PC-3 (cell line): ENCODE data around the gene AFF2. TPM values are rescaled to one million over a fixed set of nuclear protein-coding genes. Genes with fewer than 3 reads are reported as not detected.

Experiments
- ATAC-seq: fragments of 200-7000 bp; cut with Tn5 transposase; 2 replicates; pipeline ENCODE4 v1.9.1; 2020; ENCODE audit warnings: mild to moderate bottlenecking, moderate library complexity
- BruUV-seq: library from RNA; stranded (reverse); fragments of 400-500 nt; replicated peaks from 2 replicates; lab custom pipeline; 2021; lab: Mats Ljungman, UMichigan
- CTCF ChIA-PET: fragments of 300-600 bp; sonication (Branson Sonifier 250); formaldehyde crosslinking; loops from one replicate; lab custom pipeline; 2022; ENCODE audit warnings: antibody characterized with exemption; lab: Charles Lee
- POLR2A ChIA-PET: fragments of 300-600 bp; sonication (Branson Sonifier 250); formaldehyde crosslinking; loops from one replicate; lab custom pipeline; 2022; ENCODE audit warnings: antibody characterized with exemption; ENCODE audit not compliant: unreplicated experiment; lab: Charles Lee
- DNase-seq: peaks from one replicate; pipeline ENCODE4 v3.0.0-alpha.2; 2015
- H2AFZ ChIP-seq: fragments of 300-600 bp; sonication (generic); 2 replicates; pipeline ENCODE4 v1.6.0; 2016; ENCODE audit warnings: antibody characterized with exemption, low read length
- H3F3A ChIP-seq: fragments of 300-600 bp; sonication (generic); one replicate; pipeline ENCODE4 v1.6.0; 2017; ENCODE audit warnings: antibody characterized with exemption, low read length, control low read depth, mild to moderate bottlenecking; ENCODE audit not compliant: unreplicated experiment
- H3K27ac ChIP-seq: fragments of 300-600 bp; sonication (generic); 2 replicates; pipeline ENCODE4 v1.5.1; 2016; ENCODE audit warnings: mild to moderate bottlenecking, low read length
- H3K27me3 ChIP-seq: fragments of 300-600 bp; sonication (generic); 2 replicates; pipeline ENCODE4 v1.6.1; 2016; ENCODE audit warnings: low read length, mixed read lengths
- H3K36me3 ChIP-seq: fragments of 300-600 bp; sonication (generic); 2 replicates; pipeline ENCODE4 v1.6.1; 2016; ENCODE audit warnings: low read depth, mixed run types, low read length, mixed read lengths
- H3K4me1 ChIP-seq: fragments of 300-600 bp; sonication (generic); 2 replicates; pipeline ENCODE4 v1.5.1; 2016; ENCODE audit warnings: low read length; ENCODE audit not compliant: insufficient read depth
- H3K4me2 ChIP-seq: fragments of 300-600 bp; sonication (generic); 2 replicates; pipeline ENCODE4 v1.6.0; 2016; ENCODE audit warnings: low read length
- H3K4me3 ChIP-seq: fragments of 300-600 bp; sonication (generic); 2 replicates; pipeline ENCODE4 v1.5.1; 2016; ENCODE audit warnings: mild to moderate bottlenecking, low read length, mixed read lengths
- H3K79me2 ChIP-seq: fragments of 300-600 bp; sonication (generic); 2 replicates; pipeline ENCODE4 v1.6.1; 2017; ENCODE audit warnings: low read length, mixed read lengths
- H3K9ac ChIP-seq: fragments of 300-600 bp; sonication (generic); 2 replicates; pipeline ENCODE4 v1.6.0; 2016; ENCODE audit warnings: mild to moderate bottlenecking, low read length
- H3K9me2 ChIP-seq: fragments of 300-600 bp; sonication (generic); replicated peaks from 2 replicates; pipeline ENCODE4 v1.6.1; 2016; ENCODE audit warnings: mixed run types, low read length, mixed read lengths
- H3K9me3 ChIP-seq: fragments of 300-600 bp; sonication (generic); 2 replicates; pipeline ENCODE4 v1.6.1; 2016; ENCODE audit warnings: low read length, mixed read lengths
- H4K20me1 ChIP-seq: fragments of 300-600 bp; sonication (generic); 2 replicates; pipeline ENCODE4 v1.6.1; 2016; ENCODE audit warnings: low read length, mixed read lengths
- EZH2 ChIP-seq: fragments of 300-600 bp; sonication (generic); IDR thresholded peaks from one replicate; pipeline ENCODE4 v1.6.1; 2017; ENCODE audit warnings: antibody characterized with exemption, mild to moderate bottlenecking, low read length; ENCODE audit not compliant: unreplicated experiment
- EZH2phosphoT487 ChIP-seq: fragments of 300-600 bp; sonication (generic); IDR thresholded peaks from 2 replicates; pipeline ENCODE4 v1.6.1; 2018; ENCODE audit warnings: mild to moderate bottlenecking, antibody characterized with exemption, low read length, borderline replicate concordance
- intact Hi-C: fragments of 100-400 bp; cut with micrococcal nuclease; formaldehyde crosslinking; loops from 2 replicates; pipeline ENCODE4 v1.9.0; 2023
- total RNA-seq: library from RNA; depleted of rRNA; stranded (reverse); fragments of >200 nt; gene quantifications from 2 replicates; pipeline ENCODE4 v1.2.3, GENCODE V29; 2014
- TF ChIP-seq, protein P1 (sequence below): fragments of 300-600 bp; sonication (generic); conservative IDR thresholded peaks from 2 replicates; pipeline ENCODE4 v1.5.1; 2017; ENCODE audit warnings: antibody characterized with exemption, low read depth, mild to moderate bottlenecking, low read length

The AFF2 gene
- total RNA-seq, 1 experiment from 2014 or later = not detected

DNA sequence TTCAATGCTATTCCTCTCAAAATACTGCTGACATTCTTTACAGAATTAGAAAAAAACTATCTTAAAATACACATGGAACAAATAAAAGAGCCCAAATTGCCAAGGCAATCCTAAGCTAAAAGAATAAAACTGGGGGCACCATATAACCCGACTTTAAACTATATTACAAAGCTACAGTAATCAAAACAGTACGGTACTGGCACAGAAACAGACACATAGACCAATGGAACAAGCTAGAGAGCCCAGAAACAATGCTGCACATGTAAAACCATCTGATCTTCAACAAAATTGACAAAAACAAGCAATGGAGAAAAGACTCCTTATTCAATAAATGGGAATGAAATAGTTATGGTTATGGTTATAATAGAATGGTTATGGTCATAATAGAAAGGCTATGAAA is 522.1 kb downstream of the AFF2 start:
- Histone ChIP-seq H3K79me2 (no peaks in the 10 kb centered on the region), H3K9me2 (no peaks in the 10 kb centered on the region), H3K9ac (no peak overlapping the region), H3K9me3 (no peaks in the 10 kb centered on the region), H3K27ac (no peak overlapping the region), H3K4me3 (no peak overlapping the region), H3K4me2 (no peak overlapping the region), H3K27me3 (no peaks in the 10 kb centered on the region), H3F3A (no peaks in the 10 kb centered on the region), H4K20me1 (no peaks in the 10 kb centered on the region), H3K4me1 (no peaks in the 10 kb centered on the region), H3K36me3 (no peaks in the 10 kb centered on the region), H2AFZ (no peak overlapping the region)
- BruUV-seq = no TSS peak
- DNase-seq (no peak), ATAC-seq (no peak)
- ChIA-PET CTCF (no interaction called here), POLR2A (no interaction called here)
- intact Hi-C loops = no loop called here
- TF ChIP-seq, protein P1, sequence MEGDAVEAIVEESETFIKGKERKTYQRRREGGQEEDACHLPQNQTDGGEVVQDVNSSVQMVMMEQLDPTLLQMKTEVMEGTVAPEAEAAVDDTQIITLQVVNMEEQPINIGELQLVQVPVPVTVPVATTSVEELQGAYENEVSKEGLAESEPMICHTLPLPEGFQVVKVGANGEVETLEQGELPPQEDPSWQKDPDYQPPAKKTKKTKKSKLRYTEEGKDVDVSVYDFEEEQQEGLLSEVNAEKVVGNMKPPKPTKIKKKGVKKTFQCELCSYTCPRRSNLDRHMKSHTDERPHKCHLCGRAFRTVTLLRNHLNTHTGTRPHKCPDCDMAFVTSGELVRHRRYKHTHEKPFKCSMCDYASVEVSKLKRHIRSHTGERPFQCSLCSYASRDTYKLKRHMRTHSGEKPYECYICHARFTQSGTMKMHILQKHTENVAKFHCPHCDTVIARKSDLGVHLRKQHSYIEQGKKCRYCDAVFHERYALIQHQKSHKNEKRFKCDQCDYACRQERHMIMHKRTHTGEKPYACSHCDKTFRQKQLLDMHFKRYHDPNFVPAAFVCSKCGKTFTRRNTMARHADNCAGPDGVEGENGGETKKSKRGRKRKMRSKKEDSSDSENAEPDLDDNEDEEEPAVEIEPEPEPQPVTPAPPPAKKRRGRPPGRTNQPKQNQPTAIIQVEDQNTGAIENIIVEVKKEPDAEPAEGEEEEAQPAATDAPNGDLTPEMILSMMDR = no peak
- TF ChIP-seq EZH2 (no peak), EZH2phosphoT487 (no peak)

DNA sequence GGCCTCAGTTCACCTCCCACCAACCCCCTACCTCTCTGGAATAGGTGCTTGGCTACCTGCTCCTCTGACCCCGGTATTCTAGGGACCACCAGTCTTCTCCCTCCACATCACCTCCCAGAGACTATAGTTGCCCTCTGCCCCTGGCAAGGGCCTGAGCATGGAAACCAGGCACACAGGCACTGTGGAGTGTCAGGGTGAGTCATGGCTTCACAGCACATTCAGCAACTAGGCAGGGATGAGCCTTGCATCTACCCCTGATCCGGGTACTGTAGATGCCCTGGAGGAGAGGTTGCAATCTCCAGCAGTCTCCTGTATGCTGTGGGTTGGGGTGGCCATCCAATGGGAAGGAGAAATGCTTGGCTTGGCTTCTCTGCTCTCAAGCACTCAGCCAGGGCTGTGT is 532.0 kb downstream of the AFF2 start:
- no peak overlapping the region for H3K4me2 ChIP-seq
- no peaks in the 10 kb centered on the region for H3F3A ChIP-seq
- no peaks in the 10 kb centered on the region for H3K36me3 ChIP-seq
- H3K79me2 ChIP-seq = no peaks in the 10 kb centered on the region
- ChIA-PET POLR2A (no interaction called here), CTCF (no interaction called here)
- intact Hi-C loops = no loop called here
- no peaks in the 10 kb centered on the region for H3K9me2 ChIP-seq
- BruUV-seq = no TSS peak
- ATAC-seq (no peak), DNase-seq (no peak)
- H3K4me1 ChIP-seq = no peaks in the 10 kb centered on the region
- H3K9ac ChIP-seq = no peak overlapping the region
- no peaks in the 10 kb centered on the region for H3K9me3 ChIP-seq
- H4K20me1 ChIP-seq = no peaks in the 10 kb centered on the region
- H3K4me3 ChIP-seq = no peak overlapping the region
- no peak overlapping the region for H2AFZ ChIP-seq
- H3K27me3 ChIP-seq = no peaks in the 10 kb centered on the region
- TF ChIP-seq EZH2phosphoT487 (no peak), EZH2 (no peak)
- TF ChIP-seq, protein P1 = no peak
- no peak overlapping the region for H3K27ac ChIP-seq

DNA sequence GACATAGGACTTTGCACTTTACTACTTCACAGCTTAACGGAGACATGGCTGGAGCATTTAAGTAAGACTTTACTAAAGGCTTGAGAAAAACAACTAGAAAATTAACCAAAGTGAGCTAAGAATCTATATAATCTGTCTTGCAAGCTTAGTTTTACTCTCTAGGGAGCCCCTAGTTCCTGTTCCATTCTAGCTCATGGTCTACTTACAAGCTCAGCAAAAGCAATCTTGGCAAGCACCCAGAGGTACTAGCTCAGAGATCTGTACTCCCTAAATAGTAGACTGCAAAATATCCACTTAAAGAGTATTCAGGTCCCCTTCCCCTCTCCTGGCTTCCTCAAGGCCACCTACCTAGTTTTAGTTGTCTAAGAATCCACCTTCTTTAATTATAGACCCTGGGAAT is 535.7 kb downstream of the AFF2 start:
- H2AFZ ChIP-seq = no peak overlapping the region
- no peaks in the 10 kb centered on the region for H4K20me1 ChIP-seq
- no peaks in the 10 kb centered on the region for H3F3A ChIP-seq
- no peaks in the 10 kb centered on the region for H3K27me3 ChIP-seq
- POLR2A ChIA-PET = no interaction called here
- no peak for DNase-seq
- intact Hi-C loops = no loop called here
- no peak for TF ChIP-seq EZH2
- TF ChIP-seq, protein P1 = no peak
- H3K4me1 ChIP-seq = no peaks in the 10 kb centered on the region
- H3K9me3 ChIP-seq = no peaks in the 10 kb centered on the region
- no peak overlapping the region for H3K9ac ChIP-seq
- no peaks in the 10 kb centered on the region for H3K36me3 ChIP-seq
- no TSS peak for BruUV-seq
- no peaks in the 10 kb centered on the region for H3K9me2 ChIP-seq
- CTCF ChIA-PET = no interaction called here
- H3K79me2 ChIP-seq = no peaks in the 10 kb centered on the region
- no peak overlapping the region for H3K4me2 ChIP-seq
- H3K27ac ChIP-seq = no peak overlapping the region
- no peak overlapping the region for H3K4me3 ChIP-seq
- no peak for ATAC-seq
